GM10847 (cell line): Measurements from ENCODE around the gene PVALB.

Experiments
- POLR2A ChIP-seq: IDR thresholded peaks from 2 replicates; pipeline ENCODE4 v1.6.1; 2011; ENCODE audit not compliant: insufficient read length; ENCODE audit errors: extremely low read depth

Gene PVALB

DNA sequence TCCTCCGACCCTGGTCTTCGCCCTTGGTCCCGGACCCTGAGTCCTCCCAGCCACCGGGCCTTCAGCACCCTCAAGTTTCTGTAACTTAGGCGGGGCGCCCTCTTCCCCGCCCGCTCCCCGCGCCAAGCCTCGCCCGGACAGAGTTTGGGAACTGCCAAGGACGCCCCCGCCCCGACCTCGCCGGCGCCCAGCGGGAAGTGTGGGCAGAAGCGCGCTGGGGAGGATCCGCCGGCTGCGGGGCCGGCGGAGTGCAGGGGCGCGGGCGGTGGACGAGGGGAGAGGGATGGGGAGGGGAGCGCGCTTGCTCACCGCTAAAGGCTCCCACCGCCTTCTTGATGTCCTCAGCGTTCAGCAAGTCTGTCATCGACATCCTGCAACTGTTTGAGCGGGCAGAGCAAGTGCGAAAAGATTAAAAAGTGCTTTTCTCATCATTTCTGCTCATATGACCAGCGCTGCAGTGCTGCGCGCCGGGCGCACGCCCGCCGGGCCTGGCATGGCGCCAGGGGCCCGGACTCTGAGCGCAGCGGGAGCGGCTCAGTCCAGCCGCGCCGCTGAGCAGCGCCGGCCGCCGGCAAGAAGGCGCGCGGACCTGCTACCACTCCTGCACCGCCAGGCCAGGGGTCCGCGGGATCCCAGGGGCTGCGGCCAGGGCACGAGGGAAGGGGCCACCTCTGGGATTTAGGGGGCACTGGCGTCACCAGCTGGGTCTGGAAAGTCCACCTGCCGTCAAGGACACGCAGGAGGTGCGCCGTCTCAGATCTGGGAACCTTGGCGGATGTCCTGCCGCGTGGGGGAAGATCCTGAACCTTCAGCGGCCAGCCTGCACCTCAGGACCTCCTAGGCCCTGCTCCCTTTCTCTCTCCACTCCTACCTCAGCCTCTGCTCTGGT is at the start of gene PVALB:
TSS of gene PVALB (minus strand) at position 400 of the 889 bp plus-strand sequence. CDS start at position 370, 30 bp downstream.
- no peak for TF ChIP-seq POLR2A

DNA sequence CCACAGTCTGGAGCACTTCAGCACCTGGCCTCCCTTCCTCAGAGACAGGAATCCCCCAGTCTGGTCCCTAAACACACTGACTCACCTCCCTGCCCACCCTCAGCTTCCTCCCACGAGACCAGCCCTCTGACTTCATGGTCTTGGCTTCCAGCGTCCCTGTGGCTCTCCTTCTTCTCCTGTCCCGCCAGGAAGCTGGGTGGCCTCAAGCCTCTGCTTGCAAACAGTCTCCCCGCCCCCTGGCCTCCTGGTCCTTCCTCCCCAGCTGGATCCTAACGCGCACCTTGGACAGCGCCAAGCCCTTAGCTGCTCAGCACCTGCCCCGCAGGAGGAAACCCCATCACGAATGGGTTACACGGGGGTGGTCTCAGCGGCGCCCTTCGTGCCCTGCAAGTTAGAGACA is 48.5 kb upstream of the PVALB start:
- no peak for TF ChIP-seq POLR2A

GRCh38 chr22:36864454-36865215 is 47.8 kb upstream of the PVALB start:
- TF ChIP-seq POLR2A: no peak

DNA sequence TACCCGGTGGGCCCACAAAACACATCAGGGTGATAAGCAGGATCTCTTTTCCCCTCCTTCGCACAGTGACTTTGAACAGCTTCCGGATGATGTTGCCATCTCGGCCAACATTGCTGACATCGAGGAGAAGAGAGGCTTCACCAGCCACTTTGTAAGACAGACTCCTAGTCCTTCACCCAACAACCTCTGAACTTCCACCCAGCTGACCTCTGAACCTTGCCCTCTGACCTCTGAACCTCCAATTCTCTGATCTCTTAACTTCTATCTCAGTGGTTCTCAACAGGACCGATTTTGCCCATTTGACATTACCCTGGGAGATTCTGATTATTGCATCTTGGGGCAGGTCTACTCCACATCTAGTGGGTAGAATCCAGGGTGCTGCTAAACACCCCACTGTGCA is 47.1 kb upstream of the PVALB start:
- no peak for TF ChIP-seq POLR2A

- TF ChIP-seq POLR2A: no peak
Measured at GRCh38 chr22:36863281-36863680, 46.4 kb upstream of the PVALB start.

- TF ChIP-seq POLR2A: no peak
Measured at GRCh38 chr22:36862251-36863242, 45.7 kb upstream of the PVALB start.

DNA sequence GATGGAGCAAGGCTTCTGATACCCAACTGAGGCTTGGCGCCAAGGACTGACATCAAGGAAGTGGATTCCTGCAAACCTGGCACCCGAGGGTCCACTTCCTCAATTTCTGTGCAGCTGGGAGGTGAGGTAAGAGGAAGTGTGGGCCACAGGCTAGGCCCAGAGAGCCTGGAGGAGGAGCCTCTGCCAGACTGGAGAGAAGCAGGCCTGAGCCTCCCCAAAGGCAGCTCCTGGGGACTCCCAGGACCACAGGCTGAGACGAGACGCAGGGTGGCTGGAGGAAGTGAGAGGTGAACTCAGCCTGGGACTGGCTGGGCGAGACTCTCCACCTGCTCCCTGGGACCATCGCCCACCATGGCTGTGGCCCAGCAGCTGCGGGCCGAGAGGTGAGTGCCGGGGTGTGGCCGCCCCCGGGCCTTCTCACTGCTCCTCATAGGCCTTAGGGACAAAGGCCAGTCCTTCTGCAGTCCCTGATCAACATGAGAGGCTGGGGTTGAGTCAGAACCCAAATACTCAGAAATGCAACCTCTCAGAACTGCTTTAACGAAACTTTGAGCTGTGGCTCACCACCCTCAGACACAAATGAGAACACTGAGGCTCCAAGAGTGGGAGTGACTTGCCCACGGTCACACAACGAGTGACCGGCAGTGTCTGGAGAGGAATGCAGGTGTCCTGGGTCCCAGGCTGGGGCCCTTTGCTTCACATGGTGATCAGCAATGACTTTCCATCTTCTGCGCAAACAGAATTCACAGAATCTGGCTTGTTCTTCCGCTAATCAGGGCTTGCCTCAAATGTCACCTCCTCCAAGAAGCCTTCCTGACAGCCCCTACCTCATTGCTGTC is 44.2 kb upstream of the PVALB start, which contains the start of gene NCF4:
TSS of gene NCF4 (plus strand) at position 186 of the 839 bp plus-strand sequence. CDS start at position 352, 166 bp downstream.
- TF ChIP-seq POLR2A: peak; percentile 48

GRCh38 chr22:36860438-36860820 is 43.6 kb upstream of the PVALB start:
- no peak for TF ChIP-seq POLR2A

DNA sequence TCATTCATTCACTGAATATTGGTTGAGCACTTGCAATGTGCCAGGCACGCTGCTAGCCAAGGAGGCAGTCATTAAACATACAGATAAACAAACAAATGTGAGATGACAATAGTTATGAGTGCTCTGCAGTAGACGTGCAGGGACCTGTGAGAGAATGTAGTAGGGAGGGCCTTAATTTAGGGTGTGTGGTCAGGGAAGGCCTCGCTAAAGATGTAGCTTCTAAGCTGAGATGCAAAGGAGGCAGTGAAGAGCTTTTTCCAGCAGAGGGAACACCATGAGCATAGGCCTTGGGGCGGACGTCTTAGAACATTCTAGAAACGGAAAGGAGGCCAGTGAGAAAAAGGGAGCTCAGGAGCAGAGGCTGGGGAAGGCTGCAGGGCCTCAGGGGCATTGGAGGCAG is 43.2 kb upstream of the PVALB start:
- TF ChIP-seq POLR2A: no peak

DNA sequence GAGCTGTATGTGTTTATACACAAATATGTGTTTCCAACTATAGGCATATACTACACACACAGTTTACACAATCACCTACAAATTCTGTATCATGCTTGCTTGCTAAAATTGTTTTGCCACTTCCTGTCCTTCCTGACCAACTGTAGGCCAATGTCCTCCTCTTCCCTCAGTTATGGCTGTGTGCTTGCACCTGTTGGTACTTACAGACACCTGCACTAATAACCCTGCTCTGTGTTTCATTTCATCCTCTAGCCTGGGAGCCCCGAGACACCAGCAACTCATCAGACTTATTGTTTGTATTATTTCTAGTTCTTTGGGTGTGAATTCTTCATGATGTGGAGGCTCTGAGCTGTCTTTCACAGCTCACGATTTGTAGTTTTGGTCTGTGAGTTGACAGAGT is 42.1 kb upstream of the PVALB start:
- no peak for TF ChIP-seq POLR2A

DNA sequence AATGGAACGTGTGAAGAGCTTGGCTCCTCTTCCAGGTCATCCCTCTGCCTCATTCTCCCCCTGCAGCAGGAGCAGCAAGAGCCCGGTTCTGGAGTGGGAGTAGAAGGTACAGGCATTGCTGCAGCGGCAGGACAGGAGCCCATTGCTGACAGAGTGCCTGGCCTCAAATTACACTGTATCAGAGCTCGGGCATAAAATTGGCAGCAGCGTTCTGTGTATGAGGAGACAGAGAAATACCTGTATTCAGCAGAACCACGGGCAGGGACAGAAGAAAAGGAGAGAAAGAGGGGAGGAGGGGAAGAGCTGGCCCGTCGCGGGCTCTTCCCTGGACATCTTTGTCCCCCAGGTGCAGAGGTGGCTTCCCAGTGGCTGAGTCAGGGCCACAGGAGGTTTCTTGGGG is 41.3 kb upstream of the PVALB start:
- TF ChIP-seq POLR2A: no peak

GRCh38 chr22:36856792-36857135 is 39.9 kb upstream of the PVALB start:
- no peak for TF ChIP-seq POLR2A

GRCh38 chr22:36856121-36856791 is 39.4 kb upstream of the PVALB start:
- no peak for TF ChIP-seq POLR2A

- no peak for TF ChIP-seq POLR2A
Measured at GRCh38 chr22:36855478-36855877, 38.6 kb upstream of the PVALB start.
